ENCODE measurements around the gene SMOC2.

Gene SMOC2

GRCh38 chr6:168612586-168612985 lies 171.6 kb downstream of the SMOC2 start:
- Histone ChIP-seq H3K4me3 (ENCODE audit: low read depth, low read length) (no peak overlapping the region), H3K36me3 (no peaks in the 10 kb centered on the region), H3K27me3 (no peaks in the 10 kb centered on the region), H3K9me3 (no peaks in the 10 kb centered on the region), H3K4me1 (no peaks in the 10 kb centered on the region)
- DNase-seq = no peak
- no peak for TF ChIP-seq CTCF (IDR thresholded peaks at IDR 0.05; ENCODE audit: low read depth, low read length)

GRCh38 chr6:168615837-168616236 lies 174.9 kb downstream of the SMOC2 start:
- no peak for DNase-seq
- Histone ChIP-seq H3K27me3 (no peaks in the 10 kb centered on the region), H3K4me1 (no peaks in the 10 kb centered on the region), H3K9me3 (no peaks in the 10 kb centered on the region), H3K36me3 (no peaks in the 10 kb centered on the region), H3K4me3 (ENCODE audit: low read depth, low read length) (no peak overlapping the region)
- TF ChIP-seq CTCF (IDR thresholded peaks at IDR 0.05; ENCODE audit: low read depth, low read length) = no peak

- no peak for DNase-seq
- H3K36me3 ChIP-seq = no peaks in the 10 kb centered on the region
- H3K4me1 ChIP-seq = no peaks in the 10 kb centered on the region
- H3K9me3 ChIP-seq = no peaks in the 10 kb centered on the region
- no peaks in the 10 kb centered on the region for H3K27me3 ChIP-seq
- no peak for TF ChIP-seq CTCF (IDR thresholded peaks at IDR 0.05; ENCODE audit: low read depth, low read length)
- H3K4me3 ChIP-seq (ENCODE audit: low read depth, low read length) = no peak overlapping the region
Observed at GRCh38 chr6:168616816-168617765, 176.1 kb downstream of the SMOC2 start.

DNA sequence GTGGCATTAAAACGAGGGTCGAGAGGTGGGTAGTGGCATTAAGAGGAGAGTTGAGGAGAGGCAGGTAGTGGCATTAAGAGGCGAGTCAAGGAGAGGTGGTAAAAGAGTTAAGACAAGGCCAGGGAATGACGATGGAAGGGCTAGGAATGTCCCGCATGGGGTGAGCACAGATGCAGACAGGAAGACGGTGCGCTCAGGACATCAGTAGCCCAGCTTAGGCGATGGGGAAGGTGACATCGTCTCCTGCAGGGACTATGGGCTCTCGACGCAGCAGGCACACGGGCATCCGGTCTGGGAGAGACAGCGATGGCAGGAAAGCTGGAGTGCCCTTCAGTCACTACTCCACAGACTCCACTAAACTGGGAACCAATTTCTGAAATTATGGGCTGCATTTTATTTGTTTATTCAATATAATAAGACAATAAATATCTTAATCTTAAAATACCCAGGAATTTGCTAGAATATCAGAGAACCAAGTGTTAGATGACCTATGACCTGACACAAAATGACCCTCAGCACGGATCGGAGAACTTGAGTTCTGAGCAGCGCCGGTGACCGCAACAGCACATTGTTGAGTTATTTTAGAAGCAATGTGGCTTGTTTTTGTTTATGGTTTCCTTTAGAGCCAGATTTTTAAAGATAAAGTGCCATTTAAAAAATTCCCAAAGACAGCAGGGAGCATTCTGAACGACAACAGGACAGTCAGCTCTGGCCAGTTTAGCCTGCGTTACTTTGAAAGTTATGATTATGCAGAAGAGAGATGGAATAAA lies 177.7 kb downstream of the SMOC2 start:
- no peaks in the 10 kb centered on the region for H3K27me3 ChIP-seq
- no peaks in the 10 kb centered on the region; the same call in 1 of the 2 replicates for H3K9me3 ChIP-seq
- H3K4me3 ChIP-seq (ENCODE audit: low read depth, low read length) = no peak overlapping the region
- H3K36me3 ChIP-seq = no peaks in the 10 kb centered on the region
- DNase-seq = no peak
- TF ChIP-seq CTCF (IDR thresholded peaks at IDR 0.05; ENCODE audit: low read depth, low read length) = no peak
- no peaks in the 10 kb centered on the region for H3K4me1 ChIP-seq

GRCh38 chr6:168619560-168620314 lies 178.8 kb downstream of the SMOC2 start:
- no peaks in the 10 kb centered on the region for H3K27me3 ChIP-seq
- H3K4me1 ChIP-seq = no peaks in the 10 kb centered on the region
- H3K36me3 ChIP-seq = no peaks in the 10 kb centered on the region
- no peak overlapping the region for H3K4me3 ChIP-seq (ENCODE audit: low read depth, low read length)
- DNase-seq = no peak
- no peaks in the 10 kb centered on the region; the same call in 1 of the 2 replicates for H3K9me3 ChIP-seq
- TF ChIP-seq CTCF (IDR thresholded peaks at IDR 0.05; ENCODE audit: low read depth, low read length) = no peak

Measured in BE2C (cell line).